GM18526 (cell line): ENCODE measurements around the gene MYO15A.

Experiments
- POLR2A ChIP-seq: IDR thresholded peaks from 3 replicates; pipeline ENCODE4 v1.6.1; 2011; ENCODE audit not compliant: insufficient read length; ENCODE audit errors: extremely low read depth

Gene MYO15A

DNA sequence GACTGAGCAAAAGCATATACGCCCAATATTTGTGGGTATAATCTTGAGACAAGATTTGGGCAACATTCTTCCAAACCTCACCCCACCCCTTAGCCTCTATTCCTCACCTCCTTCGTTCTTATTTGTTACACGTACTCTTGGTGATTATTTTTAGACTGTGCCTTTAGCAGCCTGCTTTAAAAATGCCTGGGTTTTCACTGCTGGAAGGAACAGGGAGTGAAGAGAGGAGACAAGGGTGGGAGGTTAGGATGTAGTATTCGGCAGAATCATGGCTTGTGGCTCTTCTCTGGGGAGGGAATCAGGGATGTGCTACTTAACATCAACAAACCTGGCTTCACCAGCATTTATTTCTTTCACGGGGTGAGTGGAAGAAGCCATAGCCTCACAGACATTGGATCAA is 86.7 kb downstream of the MYO15A start:
- no peak for TF ChIP-seq POLR2A

DNA sequence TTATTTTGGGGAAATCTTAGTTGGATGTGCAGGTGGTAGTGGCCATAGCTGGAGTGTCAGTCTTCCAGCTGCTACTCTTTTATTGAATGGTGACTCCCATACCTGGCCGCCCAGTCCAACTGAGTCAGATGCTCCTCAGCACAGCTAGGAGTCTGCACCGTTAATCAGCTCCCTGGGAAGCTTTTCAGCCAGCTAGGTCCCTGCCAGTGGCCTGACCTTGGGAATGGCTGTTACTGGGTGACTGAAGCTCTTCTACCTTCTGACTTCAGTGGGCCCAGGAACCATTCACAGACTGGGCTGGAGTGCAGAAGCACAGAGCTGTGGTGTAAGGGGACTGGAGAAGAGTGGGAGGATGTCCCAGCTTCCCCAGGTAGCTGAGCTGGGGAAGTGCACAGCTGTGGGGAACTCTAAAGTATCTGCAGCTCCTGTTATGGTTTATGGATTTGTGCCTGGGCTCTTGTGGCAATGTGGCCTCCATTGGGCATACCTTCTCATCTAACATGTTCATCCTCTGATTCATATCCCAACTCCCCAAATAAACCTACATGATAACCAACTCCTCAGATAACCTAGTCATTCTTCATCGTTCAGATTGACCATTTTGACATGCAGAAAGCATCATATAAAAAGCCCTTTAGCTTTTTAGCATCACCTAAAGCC is 89.1 kb downstream of the MYO15A start:
- no peak for TF ChIP-seq POLR2A

DNA sequence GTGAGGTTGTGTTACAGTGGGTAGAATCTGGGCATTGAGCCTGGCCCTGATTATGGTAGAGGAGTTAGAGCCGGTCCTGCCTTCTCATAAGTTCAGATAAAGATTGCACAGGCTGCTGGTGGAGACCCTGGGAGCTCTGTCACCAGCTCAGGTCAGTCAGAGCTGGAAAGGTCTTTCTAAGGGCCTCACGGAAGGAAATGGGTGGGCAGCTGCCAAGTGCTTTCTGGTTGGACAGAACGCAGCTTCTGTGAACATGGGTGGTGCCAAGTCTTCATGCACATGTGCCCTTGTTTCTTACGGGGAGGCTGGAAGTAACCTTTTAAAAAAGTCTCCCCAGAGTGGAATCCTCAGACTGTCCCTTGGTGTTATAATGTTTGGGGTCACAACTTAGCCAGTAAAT is 90.0 kb downstream of the MYO15A start:
- TF ChIP-seq POLR2A = no peak

DNA sequence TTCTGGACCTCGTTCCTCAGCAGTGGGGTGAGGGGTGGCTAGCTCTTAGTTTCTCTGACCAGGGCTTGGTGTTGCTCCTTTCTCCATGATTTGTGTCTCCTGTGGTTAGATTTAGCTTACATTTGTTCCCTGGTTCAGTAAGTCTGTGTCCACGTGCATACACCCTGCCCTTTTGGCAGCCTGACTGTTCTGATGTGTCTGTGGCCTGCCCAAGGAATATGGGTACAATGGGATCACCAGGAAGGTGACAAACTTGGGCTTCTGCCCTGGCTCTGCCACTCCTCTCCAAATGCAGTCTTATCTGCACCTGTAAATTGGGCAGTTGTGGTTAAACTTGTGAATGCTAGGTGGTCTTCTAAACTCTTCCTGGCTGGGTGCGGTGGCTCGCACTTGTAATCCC is 92.6 kb downstream of the MYO15A start:
- no peak for TF ChIP-seq POLR2A

DNA sequence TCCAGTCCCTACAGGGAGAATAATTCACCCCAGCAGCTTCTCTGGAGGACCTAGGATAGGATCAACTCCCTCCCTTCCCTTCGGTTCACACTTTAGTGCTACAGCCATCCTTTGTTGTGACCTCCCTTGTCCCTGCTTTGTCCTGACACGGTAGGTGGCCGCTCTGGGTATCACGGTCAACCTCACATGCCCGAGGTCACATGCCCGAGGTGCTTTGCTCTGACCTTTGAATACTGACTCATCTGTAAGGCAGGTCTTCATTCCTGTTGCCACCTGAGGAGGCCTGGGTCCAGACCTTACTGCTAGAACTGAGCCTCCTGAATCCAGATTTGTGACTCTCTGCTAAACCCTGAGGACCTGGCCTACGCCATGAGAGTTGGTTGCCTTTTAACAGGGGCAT is 94.8 kb downstream of the MYO15A start:
- TF ChIP-seq POLR2A = no peak

DNA sequence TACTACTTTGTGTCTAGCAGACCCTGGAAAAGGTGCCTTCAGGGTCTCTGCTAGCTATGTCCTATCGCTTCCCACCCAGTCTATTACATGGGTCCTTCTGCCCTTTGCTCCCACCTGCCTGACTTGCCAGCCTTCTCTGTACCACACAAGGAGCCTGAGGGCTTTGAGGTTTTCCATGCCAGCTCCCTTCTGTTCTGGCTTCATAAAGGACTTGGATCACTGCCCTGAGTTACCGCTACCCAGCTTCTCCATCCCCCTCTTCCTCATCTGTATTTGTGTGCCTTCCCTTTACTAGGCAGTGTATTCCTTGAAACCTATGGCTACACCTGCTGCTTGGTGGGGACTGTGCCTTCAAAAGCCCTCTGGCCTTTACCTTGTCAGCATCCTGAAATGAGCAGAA is 97.3 kb downstream of the MYO15A start:
- no peak for TF ChIP-seq POLR2A

DNA sequence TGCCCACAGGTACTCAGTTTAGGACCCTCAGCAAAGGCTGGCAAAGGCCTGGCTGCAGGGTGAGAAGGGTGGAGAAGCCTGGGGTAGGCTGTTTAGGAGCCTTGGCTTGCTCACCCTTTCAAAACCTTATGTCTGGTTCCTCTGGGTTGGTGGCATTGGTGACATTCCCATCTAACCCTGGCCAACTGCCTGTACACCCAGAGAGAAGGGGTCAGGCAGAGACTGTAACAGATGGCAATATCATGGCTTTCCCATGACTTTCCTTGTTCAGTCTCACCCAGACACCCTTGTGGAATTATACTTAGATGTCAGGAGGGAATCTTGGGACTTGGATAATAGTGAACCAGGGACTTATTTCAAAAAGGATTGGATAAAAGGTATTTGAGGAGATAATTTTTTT is 98.4 kb downstream of the MYO15A start:
- no peak for TF ChIP-seq POLR2A

DNA sequence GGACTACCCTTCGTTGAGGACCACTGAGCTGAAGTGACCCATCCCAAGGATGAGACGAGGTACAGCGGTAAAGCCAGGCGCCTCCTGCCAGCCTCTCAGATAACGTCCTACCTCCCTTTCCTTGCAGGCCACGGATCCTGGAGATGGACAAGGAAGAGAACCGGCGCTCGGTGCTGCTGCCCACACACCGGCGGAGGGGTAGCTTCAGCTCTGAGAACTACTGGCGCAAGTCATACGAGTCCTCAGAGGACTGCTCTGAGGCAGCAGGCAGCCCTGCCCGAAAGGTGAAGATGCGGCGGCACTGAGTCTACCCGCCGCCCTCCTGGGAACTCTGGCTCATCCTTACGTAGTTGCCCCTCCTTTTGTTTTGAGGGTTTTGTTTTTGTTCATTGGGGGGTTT is 99.5 kb downstream of the MYO15A start:
- no peak for TF ChIP-seq POLR2A

DNA sequence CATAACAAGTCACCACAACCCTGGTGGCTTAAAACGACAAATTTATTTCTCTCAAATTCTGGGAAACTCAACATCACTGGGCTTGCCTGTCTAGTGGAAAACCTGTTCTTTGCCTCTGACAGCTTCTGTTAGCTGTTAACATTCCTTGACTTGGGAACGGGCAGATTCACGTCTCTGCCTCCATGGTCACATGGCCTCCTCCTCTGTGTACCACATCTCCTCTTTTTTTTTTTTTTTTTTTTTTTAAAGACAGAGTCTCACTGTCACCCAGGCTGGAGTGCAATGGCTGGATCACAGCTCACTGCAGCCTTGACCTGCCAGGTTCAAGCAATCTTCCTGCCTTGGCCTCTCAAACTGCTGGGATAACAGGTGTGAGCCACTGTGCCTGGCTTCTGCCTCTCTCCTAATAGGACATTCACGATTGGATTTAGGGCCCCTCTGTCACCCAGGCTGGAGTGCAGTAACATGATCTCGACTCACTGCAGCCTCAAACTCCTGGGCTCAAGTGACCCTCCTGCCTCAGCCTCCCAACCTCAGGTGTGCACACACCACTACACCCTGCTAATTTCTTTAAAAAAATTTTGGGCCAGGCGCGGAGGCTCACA is 105.2 kb downstream of the MYO15A start:
- TF ChIP-seq POLR2A = no peak

DNA sequence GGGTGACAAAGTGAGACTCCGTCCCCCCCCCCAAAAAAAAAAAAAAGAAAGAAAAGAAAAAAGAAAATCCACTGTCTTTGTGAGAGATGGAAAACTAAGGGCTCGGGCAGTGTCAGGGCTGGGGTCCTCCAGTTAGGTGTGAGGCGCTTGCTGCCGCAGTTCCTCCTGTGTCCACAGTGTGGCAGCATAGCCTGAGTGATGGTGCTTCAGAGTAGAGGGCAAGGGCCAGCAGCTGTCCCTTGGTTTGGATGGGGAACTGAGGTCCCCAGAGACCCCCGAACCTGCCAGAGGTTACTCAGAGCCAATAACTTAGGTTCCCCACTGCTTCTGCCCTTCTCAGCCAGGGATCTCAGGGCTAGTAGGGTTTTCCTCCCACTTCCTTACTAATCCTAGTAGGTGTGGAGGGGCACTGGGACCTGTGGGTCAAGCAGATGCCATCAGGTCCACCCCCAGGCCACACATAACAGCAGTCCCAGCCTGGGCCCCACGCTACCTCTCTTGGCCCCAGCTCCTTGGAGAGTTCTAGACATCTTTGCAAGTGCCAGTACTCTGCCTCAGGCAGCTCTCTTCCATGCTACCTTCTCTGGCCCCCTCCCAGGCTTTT is 109.0 kb downstream of the MYO15A start:
- no peak for TF ChIP-seq POLR2A

DNA sequence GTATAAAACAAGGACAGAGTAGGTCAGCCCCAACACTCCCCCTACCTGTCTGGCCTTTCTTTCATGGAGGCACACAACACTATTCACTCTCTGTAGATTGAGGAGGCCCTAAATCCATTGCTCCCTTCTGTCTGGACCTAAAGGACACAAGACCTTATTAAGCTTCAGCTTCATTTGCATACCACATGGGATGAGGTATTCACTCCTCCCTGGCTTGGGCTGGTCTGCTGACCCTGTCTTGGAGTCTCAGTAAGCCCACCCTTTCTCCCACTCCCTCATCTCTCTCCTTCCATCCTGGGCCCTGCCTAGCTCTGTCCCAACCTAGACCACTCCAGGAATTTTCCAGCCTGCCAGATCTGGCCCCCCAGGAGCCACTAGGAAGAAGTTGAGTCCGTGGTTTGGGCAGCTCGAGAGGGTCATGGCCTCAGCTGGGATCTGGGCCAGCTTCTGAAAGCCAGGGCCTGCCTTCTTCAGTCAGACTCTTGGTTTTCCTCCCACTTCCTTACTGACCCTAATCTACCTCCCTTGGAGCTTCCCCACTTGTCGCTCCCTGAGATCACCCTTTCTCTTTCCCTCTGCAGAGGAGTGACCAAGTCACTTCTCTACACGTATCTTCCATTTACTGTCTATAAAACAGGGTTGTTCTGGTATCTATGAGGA is 110.3 kb downstream of the MYO15A start:
- no peak for TF ChIP-seq POLR2A

DNA sequence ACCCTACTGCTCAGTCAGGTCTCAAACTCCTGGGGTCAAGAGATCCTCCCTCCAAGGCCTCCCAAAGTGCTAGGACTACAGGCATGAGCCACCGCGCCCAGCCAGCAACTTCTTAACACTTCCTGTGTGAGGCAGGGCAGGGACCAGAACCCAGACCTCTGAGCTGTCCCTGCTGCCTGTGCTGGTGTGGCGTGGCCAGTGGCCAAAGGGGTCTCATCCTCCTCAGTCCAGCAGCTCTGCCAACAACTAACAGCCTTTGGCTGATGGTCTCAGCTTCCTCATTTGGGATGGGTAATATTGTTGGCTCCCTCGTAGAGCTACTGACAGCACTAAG is 115.5 kb downstream of the MYO15A start:
- TF ChIP-seq POLR2A = no peak

DNA sequence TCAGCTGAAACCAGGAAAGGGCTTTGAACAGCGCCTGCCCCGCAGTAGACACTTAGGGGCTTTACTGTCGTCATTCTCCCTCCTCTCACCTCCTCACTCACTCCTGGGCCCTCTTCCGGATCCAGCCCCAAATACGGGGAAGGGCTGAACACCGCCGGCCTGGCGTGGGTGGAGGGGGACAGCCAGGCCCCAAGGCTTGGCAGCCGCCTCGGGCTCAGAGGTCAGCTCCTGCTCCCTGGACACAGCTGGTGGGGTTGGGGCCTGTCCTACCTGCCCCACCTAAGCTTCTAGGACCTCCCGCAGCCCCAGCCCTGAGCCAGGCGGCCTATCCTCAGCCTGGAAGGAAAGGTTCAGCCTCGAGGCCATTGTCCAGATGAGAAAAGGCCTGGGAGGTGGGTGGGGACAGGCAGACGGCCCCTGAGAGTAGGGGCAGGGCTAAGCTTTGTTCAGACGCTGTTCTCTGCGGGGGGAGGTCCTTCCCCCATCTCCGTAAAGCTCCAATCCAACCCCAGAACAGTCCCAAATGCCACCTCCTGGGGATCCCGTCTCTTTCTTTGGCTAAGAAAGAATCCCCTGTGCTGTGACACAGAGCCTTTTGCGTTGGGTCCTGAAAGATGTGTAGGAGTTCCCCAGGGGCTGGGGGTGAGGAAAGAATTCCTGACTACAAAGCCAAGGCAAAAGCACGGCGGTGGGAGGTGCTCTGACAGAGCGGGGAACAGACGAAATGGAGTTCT is 116.0 kb downstream of the MYO15A start:
- TF ChIP-seq POLR2A = no peak

DNA sequence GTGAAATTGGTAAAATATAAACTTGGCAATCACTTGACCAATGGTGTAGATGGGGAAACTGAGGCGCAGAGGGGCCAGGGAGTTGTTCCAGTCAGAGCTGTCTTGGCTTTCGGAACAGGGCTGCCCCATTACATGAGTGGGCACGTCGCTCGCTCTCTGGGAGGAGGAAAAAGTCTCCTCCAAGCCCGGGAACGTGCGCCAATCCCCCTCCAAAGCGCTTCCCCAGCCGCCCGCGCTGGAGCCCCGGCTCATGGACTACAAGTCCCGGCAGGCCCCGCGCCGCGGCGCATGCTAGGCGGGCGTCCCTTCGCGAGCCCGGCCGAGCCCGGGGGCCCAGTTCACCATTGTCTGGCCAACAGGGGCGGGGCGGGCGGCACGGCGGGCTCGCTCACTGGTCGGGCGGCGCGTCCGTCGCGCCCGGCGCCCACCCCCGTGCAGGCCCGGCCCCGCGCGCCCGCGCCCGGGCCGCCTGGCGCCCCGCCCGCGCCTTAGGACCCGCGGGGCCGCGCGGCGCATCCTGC is 116.6 kb downstream of the MYO15A start, which contains the start of gene LLGL1:
Gene LLGL1, plus strand, starts transcription at position 515 of the 521 bp plus-strand sequence. CDS start 48 bp downstream, outside the sequence.
- no peak for TF ChIP-seq POLR2A

DNA sequence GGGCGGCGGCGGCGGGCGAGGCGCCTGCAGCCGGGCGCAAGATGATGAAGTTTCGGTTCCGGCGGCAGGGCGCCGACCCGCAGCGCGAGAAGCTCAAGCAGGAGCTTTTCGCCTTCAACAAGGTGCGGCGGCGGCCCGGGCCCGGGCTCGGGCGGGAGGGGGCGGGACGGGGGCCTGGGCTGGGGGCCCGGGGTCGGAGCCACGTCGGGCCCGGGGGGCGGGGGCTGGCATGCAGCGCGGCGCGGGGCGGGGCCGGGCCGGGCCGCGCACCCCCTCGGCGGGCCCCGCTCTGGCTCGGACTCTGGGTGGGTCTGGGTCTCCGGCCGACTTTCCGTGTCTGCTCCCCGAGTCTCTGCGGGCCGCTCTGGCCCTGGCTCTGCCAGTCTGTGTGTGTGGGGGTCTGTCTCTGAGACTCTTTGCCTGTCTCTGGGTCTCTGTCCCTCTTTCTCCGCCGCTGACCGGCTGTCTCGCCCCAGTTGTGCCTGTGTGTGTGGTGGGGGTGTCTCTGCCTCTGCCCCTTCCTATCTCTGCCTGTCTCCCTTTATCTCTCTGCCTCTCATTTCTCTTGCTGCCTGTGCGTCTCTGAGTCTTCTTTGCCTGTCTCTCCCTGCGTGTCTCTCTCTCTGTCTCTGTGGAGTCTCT is 117.2 kb downstream of the MYO15A start:
- TF ChIP-seq POLR2A = no peak
